ENCODE data around the gene REEP3.

The REEP3 gene

DNA sequence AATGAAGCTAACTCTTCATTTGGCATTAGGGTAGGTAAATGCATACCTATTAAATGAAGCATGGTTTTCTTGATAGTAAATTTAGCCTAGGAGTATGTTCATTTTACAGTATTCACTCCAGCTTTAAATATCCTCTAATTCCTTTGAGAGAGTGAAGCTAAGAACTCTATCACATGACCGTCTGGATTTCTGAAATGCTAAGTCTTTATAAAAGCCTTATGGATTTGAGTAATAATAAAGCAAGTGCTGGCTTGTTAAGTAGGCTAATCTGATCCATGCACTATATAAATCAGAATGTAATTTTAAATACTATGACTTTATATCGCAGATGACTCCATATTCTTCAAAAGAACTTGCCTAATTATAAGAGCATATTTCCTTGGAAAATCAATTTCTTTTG is 64.8 kb downstream of the REEP3 start:
- TF ChIP-seq, protein P1, sequence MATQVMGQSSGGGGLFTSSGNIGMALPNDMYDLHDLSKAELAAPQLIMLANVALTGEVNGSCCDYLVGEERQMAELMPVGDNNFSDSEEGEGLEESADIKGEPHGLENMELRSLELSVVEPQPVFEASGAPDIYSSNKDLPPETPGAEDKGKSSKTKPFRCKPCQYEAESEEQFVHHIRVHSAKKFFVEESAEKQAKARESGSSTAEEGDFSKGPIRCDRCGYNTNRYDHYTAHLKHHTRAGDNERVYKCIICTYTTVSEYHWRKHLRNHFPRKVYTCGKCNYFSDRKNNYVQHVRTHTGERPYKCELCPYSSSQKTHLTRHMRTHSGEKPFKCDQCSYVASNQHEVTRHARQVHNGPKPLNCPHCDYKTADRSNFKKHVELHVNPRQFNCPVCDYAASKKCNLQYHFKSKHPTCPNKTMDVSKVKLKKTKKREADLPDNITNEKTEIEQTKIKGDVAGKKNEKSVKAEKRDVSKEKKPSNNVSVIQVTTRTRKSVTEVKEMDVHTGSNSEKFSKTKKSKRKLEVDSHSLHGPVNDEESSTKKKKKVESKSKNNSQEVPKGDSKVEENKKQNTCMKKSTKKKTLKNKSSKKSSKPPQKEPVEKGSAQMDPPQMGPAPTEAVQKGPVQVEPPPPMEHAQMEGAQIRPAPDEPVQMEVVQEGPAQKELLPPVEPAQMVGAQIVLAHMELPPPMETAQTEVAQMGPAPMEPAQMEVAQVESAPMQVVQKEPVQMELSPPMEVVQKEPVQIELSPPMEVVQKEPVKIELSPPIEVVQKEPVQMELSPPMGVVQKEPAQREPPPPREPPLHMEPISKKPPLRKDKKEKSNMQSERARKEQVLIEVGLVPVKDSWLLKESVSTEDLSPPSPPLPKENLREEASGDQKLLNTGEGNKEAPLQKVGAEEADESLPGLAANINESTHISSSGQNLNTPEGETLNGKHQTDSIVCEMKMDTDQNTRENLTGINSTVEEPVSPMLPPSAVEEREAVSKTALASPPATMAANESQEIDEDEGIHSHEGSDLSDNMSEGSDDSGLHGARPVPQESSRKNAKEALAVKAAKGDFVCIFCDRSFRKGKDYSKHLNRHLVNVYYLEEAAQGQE (IDR thresholded peaks at IDR 0.05; ENCODE audit: insufficient read depth in 1 of 2, low read depth in 2 of 2, low read length in 2 of 2): no peak
- TF ChIP-seq TAF1 (IDR thresholded peaks at IDR 0.05; ENCODE audit: borderline replicate concordance, insufficient read depth, low read length) (no peak), POLR2AphosphoS5 (IDR thresholded peaks at IDR 0.05; ENCODE audit: low read depth, low read length) (no peak), SIN3A (IDR thresholded peaks at IDR 0.05; ENCODE audit: borderline replicate concordance, insufficient read depth, low read length) (no peak), FOXP2 (optimal IDR thresholded peaks at IDR 0.05; ENCODE audit: borderline replicate concordance, extremely low read depth, extremely low read length, insufficient read depth) (no peak)

DNA sequence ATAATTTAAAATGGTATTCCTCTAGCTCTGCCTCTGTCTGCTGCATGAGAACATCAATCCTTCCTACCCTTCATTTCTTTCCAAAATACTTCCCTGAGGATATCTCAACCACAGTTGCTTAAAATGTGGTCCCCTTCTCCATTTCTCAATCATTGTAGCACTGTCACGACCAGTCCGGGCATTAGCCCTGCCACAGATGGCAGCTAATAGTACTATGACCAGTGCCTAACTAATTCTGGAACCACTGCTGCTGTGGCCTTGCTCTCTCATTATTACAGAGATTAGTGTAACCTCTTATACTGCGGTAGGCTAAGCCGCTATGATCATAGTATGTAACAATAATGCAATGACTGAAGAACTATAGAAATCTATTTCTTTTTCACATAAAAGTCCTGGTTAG is 66.0 kb downstream of the REEP3 start:
- no peak for TF ChIP-seq FOXP2 (optimal IDR thresholded peaks at IDR 0.05; ENCODE audit: borderline replicate concordance, extremely low read depth, extremely low read length, insufficient read depth)
- TF ChIP-seq, protein P1 (IDR thresholded peaks at IDR 0.05; ENCODE audit: insufficient read depth in 1 of 2, low read depth in 2 of 2, low read length in 2 of 2): no peak
- TF ChIP-seq SIN3A (IDR thresholded peaks at IDR 0.05; ENCODE audit: borderline replicate concordance, insufficient read depth, low read length): no peak
- TF ChIP-seq TAF1 (IDR thresholded peaks at IDR 0.05; ENCODE audit: borderline replicate concordance, insufficient read depth, low read length): no peak
- no peak for TF ChIP-seq POLR2AphosphoS5 (IDR thresholded peaks at IDR 0.05; ENCODE audit: low read depth, low read length)

- TF ChIP-seq, protein P1 (IDR thresholded peaks at IDR 0.05; ENCODE audit: insufficient read depth in 1 of 2, low read depth in 2 of 2, low read length in 2 of 2): no peak
- TF ChIP-seq POLR2AphosphoS5 (IDR thresholded peaks at IDR 0.05; ENCODE audit: low read depth, low read length): no peak
These were observed 67.4 kb downstream of the REEP3 start for GRCh38 chr10:63588436-63589167.

- TF ChIP-seq, protein P1 (IDR thresholded peaks at IDR 0.05; ENCODE audit: insufficient read depth in 1 of 2, low read depth in 2 of 2, low read length in 2 of 2): no peak
- TF ChIP-seq FOXP2 (optimal IDR thresholded peaks at IDR 0.05; ENCODE audit: borderline replicate concordance, extremely low read depth, extremely low read length, insufficient read depth) (no peak), TAF1 (IDR thresholded peaks at IDR 0.05; ENCODE audit: borderline replicate concordance, insufficient read depth, low read length) (no peak), POLR2AphosphoS5 (IDR thresholded peaks at IDR 0.05; ENCODE audit: low read depth, low read length) (no peak)
These were observed 70.6 kb downstream of the REEP3 start for GRCh38 chr10:63591600-63592379.
